Left lung (tissue), 10 donors: ENCODE measurements around the gene PGGHG. TPM values are rescaled to one million over a fixed set of nuclear protein-coding genes. Genes with fewer than 3 reads are reported as not detected.
A peak's percentile ranks its signal among the peaks of the same experiment; 100 is the strongest.
"Not testable (repeated sequence)": the region's sequence is repeated elsewhere in the genome, so short reads cannot be mapped to it uniquely, and the experiment has no call there.

Experiments
- ATAC-seq: fragments of 200-7000 bp; cut with Tn5 transposase; one replicate; pipeline ENCODE4 v1.9.1; 2020; ENCODE audit warnings: moderate library complexity
- DNase-seq, 4 donors: peaks; one replicate each; pipeline ENCODE4 v3.0.0-alpha.2; 2013 to 2020
- H3K27ac ChIP-seq, 2 donors: fragments of 200-600 bp; sonication (generic) in 1 of 2; one replicate each; pipeline versions ENCODE4 v1.5.0 to v1.8.0; 2020 to 2021
- H3K27me3 ChIP-seq, 2 donors: fragments of 200-600 bp; sonication (generic) in 1 of 2; one replicate each; pipeline versions ENCODE4 v1.5.0 to v1.8.0; 2020 to 2021
- H3K36me3 ChIP-seq, 2 donors: fragments of 200-600 bp; sonication (generic) in 1 of 2; one replicate each; pipeline versions ENCODE4 v1.5.0 to v1.8.0; 2020 to 2021
- H3K4me1 ChIP-seq, 2 donors: fragments of 200-600 bp; one replicate each; pipeline ENCODE4 v1.8.0; 2021
- H3K4me3 ChIP-seq, 2 donors: fragments of 200-600 bp; sonication (generic) in 1 of 2; one replicate each; pipeline versions ENCODE4 v1.5.0 to v1.8.0; 2020 to 2021; ENCODE audit warnings: mild to moderate bottlenecking in 1 of 2
- H3K9me3 ChIP-seq, 2 donors: fragments of 200-600 bp; sonication (generic) in 1 of 2; one replicate each; pipeline versions ENCODE4 v1.5.0 to v1.8.0; 2020 to 2021
- intact Hi-C, 2 donors: fragments of 100-400 bp; cut with DNase I; formaldehyde crosslinking; loops; one replicate each; pipeline versions ENCODE4 v1.11.2 to v1.14.2; 2022
- polyA plus RNA-seq, 6 donors: library from polyadenylated mRNA; unstranded; fragments of 120-200 nt; gene quantifications; one replicate each; pipeline ENCODE4 v1.2.1, GENCODE V29; 2013; ENCODE audit not compliant: insufficient read length in 6 of 6
- total RNA-seq, 2 donors: library from RNA; stranded (reverse); fragmentation: NEBNext Ultra II Directional; extraction: Animal tissue kit (Norgen Biotek cat#: 25700); gene quantifications; one replicate each; pipeline ENCODE4 v1.2.1, GENCODE V29; 2021
- TF ChIP-seq, protein P1 (sequence below), 2 donors: fragments of 200-600 bp; sonication (generic) in 1 of 2; IDR thresholded peaks; one replicate each; pipeline versions ENCODE4 v1.5.0 to v1.8.0; 2021; ENCODE audit warnings: antibody characterized with exemption in 2 of 2
- donor health status: DM: no; HTN: yes; CAD: no.
- donor health status: DM: no; HTN: no; CAD: no.

The PGGHG gene
- total and polyA plus RNA-seq, 8 donors, result 14.2 to 75.3 (median 21.0) TPM

DNA sequence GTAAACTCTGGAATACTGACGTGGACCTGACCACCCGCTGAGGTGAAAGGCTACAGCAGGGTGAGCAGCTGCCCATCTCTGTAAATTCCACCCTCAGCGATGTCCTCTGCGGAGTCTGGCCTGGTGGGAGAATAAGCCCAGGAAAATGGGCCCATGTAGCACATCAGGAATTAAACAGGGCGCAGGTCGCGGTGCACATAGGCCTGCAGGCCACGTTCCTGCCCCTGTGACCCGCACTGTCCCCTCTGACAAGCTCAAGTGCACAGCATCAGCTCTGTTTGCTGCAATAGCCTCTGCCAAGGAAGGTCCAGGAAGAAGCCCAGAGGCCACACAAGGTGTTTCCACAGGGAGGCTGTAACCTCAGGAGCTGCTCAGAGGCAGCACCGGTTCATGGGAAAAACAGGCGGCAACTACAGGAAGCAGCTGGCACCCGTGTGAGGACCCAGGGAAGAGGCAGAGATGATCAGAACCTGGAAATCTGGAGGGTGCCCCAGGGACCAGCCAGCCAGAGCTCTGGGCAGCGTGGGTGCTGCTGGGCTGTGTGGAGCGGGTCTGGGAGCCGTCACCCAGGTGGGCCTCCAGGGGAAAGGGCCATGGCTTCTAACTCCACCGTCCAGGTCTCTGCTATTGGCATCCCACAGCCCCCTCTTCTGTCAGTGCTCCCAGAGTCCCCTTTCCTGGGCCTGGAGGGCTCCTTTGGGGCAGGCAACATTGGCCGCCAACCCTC lies 17.9 kb downstream of the PGGHG start:
- peak in 1 of 4 donors; percentile 47 for DNase-seq
- intact Hi-C loops, result no loop called here
- no peak overlapping the region for H3K4me3 ChIP-seq
- ATAC-seq, result no peak
- H3K36me3 ChIP-seq, result peaks cover 0 to 4% of the 10 kb centered on the region in 2 donors
- H3K9me3 ChIP-seq, result no peaks in the 10 kb centered on the region
- H3K27ac ChIP-seq, result peak overlapping the region; percentile 88 to 93
- peaks cover 0 to 50% of the 10 kb centered on the region in 2 donors for H3K4me1 ChIP-seq
- H3K27me3 ChIP-seq, result no peaks in the 10 kb centered on the region
- TF ChIP-seq, protein P1, sequence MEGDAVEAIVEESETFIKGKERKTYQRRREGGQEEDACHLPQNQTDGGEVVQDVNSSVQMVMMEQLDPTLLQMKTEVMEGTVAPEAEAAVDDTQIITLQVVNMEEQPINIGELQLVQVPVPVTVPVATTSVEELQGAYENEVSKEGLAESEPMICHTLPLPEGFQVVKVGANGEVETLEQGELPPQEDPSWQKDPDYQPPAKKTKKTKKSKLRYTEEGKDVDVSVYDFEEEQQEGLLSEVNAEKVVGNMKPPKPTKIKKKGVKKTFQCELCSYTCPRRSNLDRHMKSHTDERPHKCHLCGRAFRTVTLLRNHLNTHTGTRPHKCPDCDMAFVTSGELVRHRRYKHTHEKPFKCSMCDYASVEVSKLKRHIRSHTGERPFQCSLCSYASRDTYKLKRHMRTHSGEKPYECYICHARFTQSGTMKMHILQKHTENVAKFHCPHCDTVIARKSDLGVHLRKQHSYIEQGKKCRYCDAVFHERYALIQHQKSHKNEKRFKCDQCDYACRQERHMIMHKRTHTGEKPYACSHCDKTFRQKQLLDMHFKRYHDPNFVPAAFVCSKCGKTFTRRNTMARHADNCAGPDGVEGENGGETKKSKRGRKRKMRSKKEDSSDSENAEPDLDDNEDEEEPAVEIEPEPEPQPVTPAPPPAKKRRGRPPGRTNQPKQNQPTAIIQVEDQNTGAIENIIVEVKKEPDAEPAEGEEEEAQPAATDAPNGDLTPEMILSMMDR (IDR thresholded peaks at IDR 0.05), result no peak

DNA sequence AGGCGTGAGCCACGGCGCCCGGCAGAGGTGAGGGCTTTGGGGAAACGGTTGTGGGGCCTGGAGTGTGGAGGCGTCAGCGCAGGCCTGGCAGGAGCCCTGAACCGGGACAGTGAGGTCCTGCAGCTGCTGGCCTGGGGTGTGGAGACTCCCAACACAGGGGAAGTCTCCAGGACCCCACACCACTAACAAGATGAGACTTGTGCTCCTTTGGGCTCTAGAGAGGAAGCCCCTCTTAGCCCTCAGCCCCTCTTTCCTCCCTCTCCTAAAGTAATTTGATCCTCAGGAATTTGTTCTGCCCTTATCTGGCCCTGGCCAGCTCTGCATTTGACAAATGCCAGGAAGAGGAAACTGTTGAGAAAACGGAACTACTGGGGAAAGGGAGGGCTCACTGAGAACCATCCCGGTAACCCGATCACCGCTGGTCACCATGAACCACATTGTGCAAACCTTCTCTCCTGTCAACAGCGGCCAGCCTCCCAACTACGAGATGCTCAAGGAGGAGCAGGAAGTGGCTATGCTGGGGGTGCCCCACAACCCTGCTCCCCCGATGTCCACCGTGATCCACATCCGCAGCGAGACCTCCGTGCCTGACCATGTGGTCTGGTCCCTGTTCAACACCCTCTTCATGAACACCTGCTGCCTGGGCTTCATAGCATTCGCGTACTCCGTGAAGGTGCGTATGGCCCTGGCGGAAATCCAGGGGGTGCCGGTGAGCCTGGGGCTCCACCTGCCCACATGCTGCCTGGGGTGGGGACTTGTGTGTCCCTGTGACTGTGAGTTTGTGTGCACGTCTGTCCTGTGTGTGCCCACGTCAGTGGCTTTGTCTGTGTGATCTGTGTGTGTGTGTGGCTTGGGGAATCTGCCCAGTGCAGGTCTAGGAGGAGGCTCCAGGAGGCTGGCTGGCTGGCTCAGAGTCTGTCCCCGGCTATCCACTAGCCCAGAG lies 19.1 kb downstream of the PGGHG start, which contains the start of gene IFITM2:
TSS of gene IFITM2 (plus strand) at position 51 of the 943 bp plus-strand sequence. CDS start at position 428, 377 bp downstream.
- Histone ChIP-seq H3K4me1 (peaks cover under 1 to 62% of the 10 kb centered on the region in 2 donors), H3K27ac (peak within 1 kb of the TSS; percentile 88 to 93), H3K4me3 (peak within 1 kb of the TSS; percentile 35 to 69)
- intact Hi-C loops, H3K27me3 ChIP-seq, H3K36me3 ChIP-seq, H3K9me3 ChIP-seq: not testable (repeated sequence)
- ATAC-seq (peak; percentile 70), DNase-seq (peak in 3 of 4 donors; percentile 81 to 89 (median 87))

DNA sequence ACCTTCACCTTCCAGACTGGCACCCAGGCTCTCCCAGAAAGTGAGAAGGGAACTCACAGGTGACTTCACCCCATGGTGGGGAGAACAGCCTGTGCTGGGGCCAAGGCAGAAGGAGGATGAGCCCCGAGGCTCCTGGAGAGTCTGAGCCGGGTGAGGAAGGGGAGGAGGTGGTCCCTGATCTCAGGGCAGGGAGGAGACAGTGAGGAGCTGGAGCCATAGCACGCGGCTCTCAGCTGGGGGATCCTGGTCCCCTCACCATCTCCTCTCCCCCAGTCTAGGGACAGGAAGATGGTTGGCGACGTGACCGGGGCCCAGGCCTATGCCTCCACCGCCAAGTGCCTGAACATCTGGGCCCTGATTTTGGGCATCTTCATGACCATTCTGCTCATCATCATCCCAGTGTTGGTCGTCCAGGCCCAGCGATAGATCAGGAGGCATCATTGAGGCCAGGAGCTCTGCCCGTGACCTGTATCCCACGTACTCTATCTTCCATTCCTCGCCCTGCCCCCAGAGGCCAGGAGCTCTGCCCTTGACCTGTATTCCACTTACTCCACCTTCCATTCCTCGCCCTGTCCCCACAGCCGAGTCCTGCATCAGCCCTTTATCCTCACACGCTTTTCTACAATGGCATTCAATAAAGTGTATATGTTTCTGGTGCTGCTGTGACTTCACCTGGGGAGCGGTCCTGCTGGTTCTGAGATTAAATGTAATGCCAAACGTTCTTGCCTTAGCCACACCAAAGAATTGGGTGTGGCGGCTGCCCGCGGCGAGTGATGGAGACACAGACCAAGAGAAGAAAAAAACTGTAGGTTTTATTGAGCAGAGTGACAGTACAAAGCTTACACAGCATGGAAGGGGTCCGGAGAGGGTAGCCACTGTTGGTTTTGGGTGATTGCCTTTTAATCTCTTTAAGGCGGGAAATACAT lies 20.1 kb downstream of the PGGHG start:
- H3K9me3 ChIP-seq, intact Hi-C loops, H3K27me3 ChIP-seq, H3K36me3 ChIP-seq: not testable (repeated sequence)
- DNase-seq (peak in 1 of 4 donors; percentile 49), ATAC-seq (peak; percentile 0)
- Histone ChIP-seq H3K4me3 (peak overlapping the region; percentile 35 to 69), H3K27ac (peak overlapping the region; percentile 88 to 93), H3K4me1 (peaks cover 7 to 72% of the 10 kb centered on the region in 2 donors)

DNA sequence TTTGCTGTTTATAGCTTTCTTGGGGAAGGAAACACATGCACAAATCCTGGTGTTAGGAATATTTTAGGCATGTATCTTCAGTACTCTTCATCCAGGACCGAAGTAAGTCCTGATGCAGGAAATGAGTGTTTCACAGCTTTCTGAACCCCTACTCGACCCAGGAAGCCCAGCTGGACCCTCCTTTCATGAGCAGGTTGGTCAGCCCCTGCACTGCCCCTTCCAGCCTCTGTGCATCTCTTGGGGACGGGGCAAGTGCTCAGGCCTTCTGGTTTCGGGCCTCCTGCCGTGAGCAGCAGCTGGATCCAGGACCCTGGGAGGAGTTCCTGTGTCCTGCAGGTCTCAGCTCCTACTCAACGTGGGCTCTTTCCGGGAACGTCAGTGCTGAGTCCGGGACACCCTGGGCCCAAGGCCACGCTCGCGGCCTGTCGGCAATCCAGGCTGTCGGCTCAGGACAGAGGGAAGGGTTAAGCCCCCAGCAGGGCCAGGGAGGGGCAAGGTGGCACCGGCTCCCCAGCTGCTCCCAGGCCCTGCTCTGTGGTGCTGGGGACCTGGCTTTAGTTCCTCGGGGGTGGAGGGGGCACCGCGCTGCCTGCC lies 21.1 kb downstream of the PGGHG start:
- H3K27me3 ChIP-seq, intact Hi-C loops, H3K36me3 ChIP-seq, H3K9me3 ChIP-seq: not testable (repeated sequence)
- DNase-seq, result peak in 1 of 4 donors; percentile 36
- peak overlapping the region; percentile 88 to 93 for H3K27ac ChIP-seq
- H3K4me3 ChIP-seq, result peak overlapping the region; percentile 35 to 69
- peaks cover 9 to 72% of the 10 kb centered on the region in 2 donors for H3K4me1 ChIP-seq
- ATAC-seq, result peak; percentile 4

DNA sequence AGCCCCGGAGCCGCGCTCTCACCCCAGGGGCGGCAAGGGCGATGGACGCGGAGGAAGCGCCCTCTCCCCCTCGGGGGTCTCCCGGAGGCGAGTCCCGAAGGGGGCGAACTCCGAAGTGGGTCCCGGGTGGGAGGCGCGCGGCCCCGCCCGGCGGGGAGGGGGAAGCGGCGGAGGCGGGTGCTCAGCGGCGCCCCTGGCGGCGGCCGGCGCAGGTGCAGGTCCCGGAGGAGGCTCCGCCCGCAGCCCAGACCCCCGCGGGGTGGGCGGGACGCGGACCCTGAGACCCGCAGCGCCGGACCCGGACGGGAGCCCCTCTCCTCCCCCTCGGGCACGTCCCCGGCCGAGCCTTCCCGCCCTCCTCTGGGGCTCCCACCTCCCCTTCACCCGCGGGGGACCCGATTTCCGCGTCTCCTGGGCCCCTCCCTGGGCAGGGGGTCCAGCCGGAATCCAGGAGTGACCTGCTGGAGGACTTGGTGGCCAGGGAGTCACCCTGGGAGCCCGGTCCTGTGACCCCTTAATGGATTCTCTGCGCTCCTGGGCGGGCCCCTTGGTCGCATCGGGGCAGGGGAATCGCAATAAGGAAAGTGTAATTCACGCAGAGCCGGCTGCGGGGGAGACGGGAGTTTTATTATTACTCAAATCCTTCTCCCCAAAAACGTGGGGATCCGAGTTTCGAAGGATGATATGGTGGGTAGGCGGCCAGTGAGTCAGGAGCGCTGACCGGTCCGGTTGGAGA lies 22.3 kb downstream of the PGGHG start:
- Histone ChIP-seq H3K36me3 (peaks cover 0 to 12% of the 10 kb centered on the region in 2 donors), H3K4me3 (peak overlapping the region in 1 of 2 donors; percentile 59), H3K4me1 (peaks cover 16 to 72% of the 10 kb centered on the region in 2 donors), H3K27ac (peak overlapping the region; percentile 53 to 91)
- ATAC-seq (peak; percentile 75), DNase-seq (peak in 1 of 4 donors; percentile 49)
- intact Hi-C loops, H3K9me3 ChIP-seq, H3K27me3 ChIP-seq: not testable (repeated sequence)

DNA sequence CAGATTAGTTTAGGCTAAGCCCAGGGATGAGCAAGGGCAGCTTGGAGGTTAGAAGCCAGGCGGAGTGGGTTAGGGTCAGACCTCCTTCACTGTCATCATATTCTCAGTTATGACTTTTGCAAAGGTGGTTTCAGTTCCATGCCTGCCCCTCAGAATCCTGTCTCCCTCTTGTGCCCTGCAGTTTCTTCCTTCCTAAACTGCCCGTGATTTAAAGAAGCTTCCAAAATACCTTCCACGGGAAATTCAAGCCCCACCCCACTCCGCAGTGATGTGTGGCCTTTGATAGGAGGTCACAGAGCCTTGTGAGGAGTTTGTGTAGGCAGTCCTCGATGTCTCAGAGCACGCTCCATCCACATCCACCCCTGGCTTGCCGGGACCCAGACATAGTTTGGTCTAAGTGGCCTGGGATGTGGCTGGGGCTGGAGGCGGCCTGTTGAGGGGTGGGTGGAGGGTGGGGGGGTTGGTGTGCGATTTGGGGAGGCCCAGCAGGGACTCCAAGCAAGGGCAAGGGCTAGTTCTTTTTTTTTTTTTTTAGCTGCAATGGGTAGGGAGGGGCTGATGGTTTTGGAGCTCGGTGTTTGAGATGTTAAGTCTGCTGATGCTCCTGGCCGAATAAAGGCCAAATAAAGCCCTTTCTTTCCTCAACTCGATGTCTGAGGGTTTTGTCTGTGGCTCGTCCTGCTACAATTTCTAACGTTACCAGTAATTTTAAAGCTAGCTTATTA lies 23.3 kb downstream of the PGGHG start:
- H3K27me3 ChIP-seq, result peaks cover 3 to 8% of the 10 kb centered on the region in 2 donors
- ATAC-seq (no peak), DNase-seq (peak in 1 of 4 donors; percentile 25)
- H3K27ac ChIP-seq, result peak overlapping the region; percentile 53 to 91
- H3K4me3 ChIP-seq, result peak overlapping the region in 1 of 2 donors; percentile 59
- intact Hi-C loops, result no loop called here
- peaks cover 0 to 16% of the 10 kb centered on the region in 2 donors for H3K36me3 ChIP-seq
- peaks cover 16 to 72% of the 10 kb centered on the region in 2 donors for H3K4me1 ChIP-seq
- H3K9me3 ChIP-seq, result no peaks in the 10 kb centered on the region
- TF ChIP-seq, protein P1 (IDR thresholded peaks at IDR 0.05), result no peak
